NCI-H2196 treated with DMSO at 0.1 percent for 48 hours (cell line): ENCODE data around the gene PDE6C.

Experiments
- DNase-seq: peaks from one replicate; lab custom pipeline; 2025; ENCODE audit not compliant: unreplicated experiment; lab: John Stamatoyannopoulos, UW

Gene PDE6C

GRCh38 chr10:93593749-93594148 lies 18.6 kb upstream of the PDE6C start:
- DNase-seq: no peak

GRCh38 chr10:93594518-93594917 lies 17.8 kb upstream of the PDE6C start:
- DNase-seq: no peak

- DNase-seq: no peak
Measured at GRCh38 chr10:93595378-93596161, 16.8 kb upstream of the PDE6C start.

DNA sequence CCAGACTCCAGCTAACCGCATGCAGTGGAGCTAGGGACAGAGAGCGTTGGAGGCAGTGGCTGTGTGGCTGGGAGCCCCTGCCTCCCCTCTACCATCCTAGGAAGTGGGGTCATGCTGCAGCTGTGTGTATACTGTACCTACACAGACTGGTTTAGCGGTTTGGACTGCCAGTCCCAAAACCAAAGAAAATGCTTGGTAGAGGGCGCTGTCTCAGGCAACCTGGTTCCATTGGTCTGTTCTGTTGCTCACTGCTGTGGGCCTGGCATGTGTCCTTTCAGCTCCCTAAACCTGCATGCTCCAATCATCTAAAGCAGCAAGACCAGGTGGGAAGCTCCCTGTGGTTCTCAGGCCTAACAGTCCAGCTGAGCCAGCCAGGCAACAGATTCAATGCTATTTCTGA lies 15.8 kb upstream of the PDE6C start:
- no peak for DNase-seq

DNA sequence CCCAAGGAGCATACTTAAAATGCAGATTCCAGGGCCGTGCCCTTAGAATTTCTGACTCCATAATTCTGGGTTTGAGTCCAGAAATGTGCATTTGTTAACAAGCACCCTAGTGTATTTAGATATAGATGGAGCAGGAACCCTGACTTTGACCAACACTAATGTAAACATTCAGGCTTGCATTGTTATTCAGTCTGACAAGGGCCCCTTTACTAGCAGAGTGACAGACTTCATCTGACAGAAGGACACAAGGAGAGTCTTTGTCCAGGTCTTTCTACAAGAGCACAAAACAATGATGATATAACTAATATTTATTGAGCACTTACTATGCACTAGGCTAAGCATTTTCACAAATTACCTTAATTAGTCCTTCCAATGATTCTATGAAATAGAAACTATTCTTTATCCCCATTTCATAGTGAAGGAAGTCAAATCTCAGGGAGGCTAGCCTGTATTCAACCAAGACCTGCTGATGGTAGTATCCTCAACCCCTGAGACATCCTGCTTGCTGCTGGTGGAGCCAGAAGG lies 15.2 kb upstream of the PDE6C start:
- DNase-seq: no peak

- no peak for DNase-seq
Measured at GRCh38 chr10:93598157-93598556, 14.2 kb upstream of the PDE6C start.

- DNase-seq: no peak
Measured at GRCh38 chr10:93599335-93599734, 13.0 kb upstream of the PDE6C start.

DNA sequence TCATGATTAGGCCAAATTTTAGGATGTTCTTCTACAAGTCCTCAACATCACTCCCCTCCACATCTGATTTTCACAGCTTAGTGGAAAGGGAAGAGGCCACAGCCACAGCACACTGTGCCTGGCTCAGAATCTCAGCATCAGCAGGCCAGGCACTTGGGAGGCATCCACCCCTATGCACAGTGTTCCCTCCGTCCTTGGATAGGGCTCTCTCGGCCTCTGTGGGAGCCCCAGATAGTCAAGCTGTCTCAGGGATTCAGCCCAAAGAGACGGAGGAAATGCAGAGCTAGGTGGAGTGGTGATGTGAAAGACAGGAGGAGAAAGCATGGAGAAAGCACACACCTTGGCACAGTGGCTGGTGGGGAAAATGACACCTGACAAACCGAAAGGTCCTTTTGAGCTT lies 12.6 kb upstream of the PDE6C start:
- no peak for DNase-seq

DNA sequence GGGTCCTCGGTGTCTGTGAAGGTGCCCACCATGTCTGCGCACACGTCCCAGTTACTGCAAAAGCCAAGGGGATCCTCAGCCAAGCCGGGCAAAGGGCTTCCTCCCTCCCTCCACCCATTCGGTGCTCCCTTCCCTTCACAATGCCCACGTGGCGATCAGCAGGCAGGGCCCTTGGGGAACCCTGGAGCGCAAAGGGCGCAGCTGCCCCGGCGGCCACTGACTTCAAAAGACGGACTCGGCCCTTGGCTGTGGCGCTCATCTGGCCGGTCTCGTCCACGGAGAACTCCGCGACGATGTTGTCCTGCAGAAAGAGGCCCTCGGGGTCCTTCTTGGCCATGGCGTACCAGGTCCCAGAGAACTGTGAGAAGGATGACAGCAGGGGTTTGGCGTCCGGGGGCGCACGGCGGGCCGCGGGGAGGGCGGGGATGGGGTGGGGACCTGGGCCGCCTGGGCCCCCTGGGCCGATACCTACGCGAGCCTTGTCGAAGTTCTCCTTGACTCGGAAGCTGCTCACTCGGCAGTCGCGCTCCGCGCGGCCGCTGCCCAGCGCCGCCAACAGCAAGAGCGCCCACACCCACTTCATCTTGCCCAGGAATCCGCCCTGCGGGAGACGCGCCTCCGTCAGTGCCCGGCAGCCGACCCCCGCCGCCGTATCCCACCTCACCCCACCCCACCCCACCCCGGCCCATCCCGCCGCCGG lies 11.7 kb upstream of the PDE6C start:
- no peak for DNase-seq

DNA sequence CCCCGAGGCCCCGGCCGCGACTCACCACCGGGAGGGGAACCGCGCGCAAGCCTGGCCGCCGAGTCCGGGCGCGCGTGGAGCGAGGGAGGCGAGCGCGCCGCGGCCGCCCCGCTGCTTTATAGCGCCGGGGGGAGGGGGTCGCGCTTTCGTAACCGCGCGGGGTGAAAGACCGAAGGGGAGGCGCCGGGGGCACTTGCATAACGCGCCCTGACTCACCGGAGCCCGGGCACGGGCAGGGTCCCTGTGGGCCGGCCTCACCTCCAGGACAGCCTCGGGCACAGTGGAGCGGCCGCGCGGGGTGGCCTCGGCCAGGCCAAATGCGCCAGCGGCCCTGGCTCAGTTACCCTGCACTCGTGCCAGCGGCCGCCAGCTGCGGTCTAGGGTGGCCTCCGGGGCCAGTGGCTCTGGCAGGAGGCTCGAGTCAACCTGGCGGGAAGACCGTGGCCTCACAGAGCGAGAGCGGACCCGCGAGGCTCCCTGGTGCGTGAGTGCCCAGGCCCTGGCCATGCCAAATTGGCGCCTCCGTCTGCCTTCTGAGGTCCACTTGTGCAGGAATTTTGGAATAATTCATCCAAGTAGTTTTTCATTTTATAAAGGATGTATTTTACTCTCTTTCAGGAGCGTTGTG lies 11.1 kb upstream of the PDE6C start, which contains the start of gene RBP4:
RBP4 (minus strand) TSS at position 90 of the 628 bp plus-strand sequence. CDS start 207 bp downstream, outside the sequence.
- DNase-seq: no peak

DNA sequence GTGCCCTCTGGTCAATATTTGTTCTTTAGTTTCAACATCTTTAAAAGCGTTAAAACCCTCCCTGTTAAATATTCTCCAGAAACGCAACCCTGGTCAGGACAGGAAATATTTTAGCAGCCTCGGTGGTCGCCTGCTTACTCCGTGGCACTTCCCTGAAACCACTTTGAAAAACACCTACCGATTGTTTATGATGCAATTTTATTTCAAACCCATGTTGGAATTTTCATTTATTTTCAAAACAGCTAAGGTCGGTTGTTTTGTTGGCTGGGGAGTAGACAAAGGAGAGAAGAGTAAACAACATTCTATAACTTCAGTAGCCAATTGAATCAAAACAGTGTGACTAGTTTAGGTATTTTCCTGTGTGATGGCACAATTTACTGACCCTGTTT lies 10.6 kb upstream of the PDE6C start:
- no peak for DNase-seq

DNA sequence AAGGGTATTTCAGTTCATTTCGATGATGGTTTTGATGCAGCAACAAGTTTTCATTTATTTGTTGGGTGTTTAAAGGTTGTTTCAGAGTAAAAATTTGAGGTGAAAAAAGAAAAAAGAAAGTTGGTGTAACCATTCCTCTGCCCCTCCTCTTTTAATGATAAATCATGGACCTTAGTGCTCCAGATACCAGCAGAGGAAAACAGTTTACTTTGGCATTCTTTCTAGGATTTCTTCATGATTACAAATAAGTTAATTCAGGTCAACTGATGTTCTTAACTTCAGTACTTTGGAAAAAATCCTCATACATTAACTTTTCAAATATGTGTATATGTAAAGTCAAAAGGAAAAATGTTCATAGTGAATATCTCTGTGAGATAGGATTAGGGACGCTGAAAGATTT lies 9.3 kb upstream of the PDE6C start:
- DNase-seq: no peak

GRCh38 chr10:93604146-93604545 lies 8.2 kb upstream of the PDE6C start:
- DNase-seq: no peak

DNA sequence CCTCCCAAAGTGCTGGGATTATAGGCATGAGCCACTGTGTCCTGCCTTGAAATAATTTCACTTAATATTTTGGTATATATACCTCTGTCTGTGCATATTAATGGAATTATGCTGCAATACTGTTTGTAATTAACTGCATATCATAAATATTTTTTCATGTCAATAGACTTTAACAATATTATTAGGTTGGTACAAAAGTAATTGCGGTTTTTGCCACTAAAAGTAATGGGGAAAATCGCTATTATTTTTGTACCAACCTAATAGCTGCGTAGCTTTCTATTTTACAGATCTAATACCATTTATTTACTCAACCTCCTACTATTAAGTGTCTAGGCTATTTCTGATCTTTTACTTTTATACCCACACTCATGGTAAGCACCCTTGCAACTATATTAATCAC lies 3.9 kb upstream of the PDE6C start:
- no peak for DNase-seq

- DNase-seq: no peak
Measured at GRCh38 chr10:93613126-93613525, 789 bp downstream of the PDE6C start.

DNA sequence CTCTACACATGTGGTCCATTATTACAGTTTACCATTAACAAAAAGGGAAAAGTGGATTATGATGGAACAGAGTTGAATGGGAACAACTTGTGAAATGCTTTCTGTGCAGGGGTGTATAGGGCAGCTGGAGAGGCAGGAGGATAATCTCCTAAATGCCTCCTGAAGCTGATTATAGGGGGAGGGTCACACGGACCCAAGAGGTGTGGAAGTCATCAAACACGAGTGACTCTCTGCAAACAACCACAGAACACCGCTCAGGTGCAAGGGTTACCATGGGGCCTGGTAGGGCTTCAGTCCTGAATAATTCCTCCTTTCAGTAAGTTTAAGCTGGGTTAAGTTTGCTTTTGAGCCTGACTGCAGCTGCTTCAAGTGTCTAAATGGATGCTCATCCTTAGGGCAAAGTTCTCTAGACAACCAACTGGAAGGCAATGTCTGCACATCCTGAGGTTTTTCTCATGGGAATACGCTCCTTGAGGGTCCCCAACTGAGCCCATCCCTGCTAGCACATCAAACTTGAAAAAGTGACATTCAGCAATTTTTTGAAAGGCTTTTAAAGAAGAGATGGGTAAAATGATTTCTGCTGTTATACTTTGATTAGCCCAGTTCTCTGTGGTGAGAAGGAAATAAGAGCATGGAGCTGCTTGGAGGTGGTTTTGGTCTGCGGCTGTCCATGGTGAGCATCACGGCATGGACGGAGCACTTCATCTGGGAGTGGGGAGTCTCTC lies 1.9 kb downstream of the PDE6C start:
- no peak for DNase-seq

DNA sequence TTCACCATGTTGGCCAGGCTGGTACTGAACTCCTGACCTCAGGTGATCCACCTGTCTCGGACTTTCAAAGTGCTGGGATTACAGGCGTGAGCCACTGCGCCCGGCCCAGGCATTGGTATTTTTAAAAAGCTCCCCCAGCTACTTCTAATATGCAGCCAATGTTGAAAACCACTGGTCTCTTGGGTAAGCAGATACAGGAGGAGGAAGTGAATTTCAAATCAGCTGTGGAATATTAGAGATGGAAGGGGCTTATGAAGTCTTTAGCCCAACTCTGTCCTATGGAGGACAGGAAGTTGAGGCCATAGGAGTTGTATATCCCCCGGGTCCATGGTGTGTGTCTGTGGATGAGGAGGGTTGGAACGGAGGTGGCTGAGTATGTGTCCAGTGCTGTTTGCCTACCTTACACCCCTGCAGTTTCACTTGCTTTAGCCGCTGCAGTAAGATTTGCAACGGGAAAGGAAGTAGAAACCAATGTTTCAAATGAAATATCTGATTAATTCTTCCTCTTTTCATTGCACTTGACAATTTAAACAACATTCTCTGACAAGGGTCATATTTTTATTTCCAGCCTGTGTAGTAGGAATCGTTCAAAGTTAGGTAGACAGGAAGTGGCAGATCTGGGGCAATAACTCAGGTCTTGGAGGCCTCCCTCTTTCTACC lies 3.4 kb downstream of the PDE6C start:
- no peak for DNase-seq

- no peak for DNase-seq
Measured at GRCh38 chr10:93620925-93621324, 8.6 kb downstream of the PDE6C start.

DNA sequence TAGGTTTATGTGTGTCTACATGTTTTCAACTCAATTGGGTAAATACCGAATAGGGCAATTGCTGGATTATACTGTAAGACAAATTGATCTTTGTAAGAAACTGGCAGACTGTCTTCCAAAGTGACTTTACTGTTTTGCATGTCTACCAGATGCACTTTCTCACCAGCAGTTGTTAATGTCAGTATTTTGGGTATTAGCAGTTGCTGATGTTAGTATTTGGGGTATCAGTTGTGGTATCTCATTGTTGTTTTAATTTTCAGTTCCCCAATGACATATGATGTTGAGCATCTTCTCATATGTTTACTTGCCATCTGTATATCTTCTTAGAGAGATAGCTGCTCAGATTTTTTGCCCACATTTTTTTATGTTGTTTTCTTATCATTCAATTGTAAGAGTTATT lies 10.6 kb downstream of the PDE6C start:
- DNase-seq: no peak

- DNase-seq: no peak
Measured at GRCh38 chr10:93628858-93629257, 16.5 kb downstream of the PDE6C start.
